Endothelial cell of umbilical vein (primary cell): ENCODE results near the gene SH3RF1. TPM values are rescaled to one million over a fixed set of nuclear protein-coding genes. Genes with fewer than 3 reads are reported as not detected.
"Not testable (repeated sequence)": the region's sequence is repeated elsewhere in the genome, so short reads cannot be mapped to it uniquely, and the experiment has no call there.

Experiments
- BruUV-seq: library from RNA; stranded (reverse); fragments of 400-500 nt; replicated peaks from 2 replicates; lab custom pipeline; 2021; lab: Mats Ljungman, UMichigan
- CTCF ChIA-PET: fragments of 300-600, 350-600 bp; sonication (Branson Sonifier 250); formaldehyde crosslinking; loops from one replicate; lab custom pipeline; 2021; ENCODE audit warnings: antibody characterized with exemption, inconsistent platforms; lab: Charles Lee
- POLR2A ChIA-PET: fragments of 300-600, 350-600 bp; sonication (Branson Sonifier 250); formaldehyde crosslinking; loops from one replicate; lab custom pipeline; 2021; ENCODE audit warnings: antibody characterized with exemption, inconsistent platforms; lab: Charles Lee
- DNase-seq: peaks from one replicate; pipeline ENCODE4 v3.0.0-alpha.2; 2011; ENCODE audit warnings: low read depth, low spot score
- FAIRE-seq: peaks from 2 replicates; lab custom pipeline; 2011; peaks lifted over from hg19 to GRCh38; lab: Jason Lieb, UNC
- H2AFZ ChIP-seq: 2 replicates; pipeline ENCODE4 v1.6.0; 2012; ENCODE audit warnings: low read depth, low read length, control low read depth, inconsistent platforms
- H3K27ac ChIP-seq: 2 replicates; pipeline ENCODE4 v1.5.1; 2011; ENCODE audit warnings: low read depth, mild to moderate bottlenecking, control low read depth, low read length, moderate library complexity; ENCODE audit not compliant: insufficient read depth
- H3K27me3 ChIP-seq, 2 experiments: 2 replicates each; pipeline versions ENCODE4 v1.6.0 to v1.6.1; 2011; ENCODE audit warnings: low read length in 2 of 2, mixed read lengths in 1 of 2; ENCODE audit not compliant: control insufficient read depth in 2 of 2, insufficient read depth in 2 of 2
- H3K36me3 ChIP-seq, 2 experiments: 2 replicates in 1 of 2; 3 replicates in 1 of 2; pipeline ENCODE4 v1.5.1; 2011; ENCODE audit warnings: low read length in 2 of 2, mild to moderate bottlenecking in 1 of 2, moderate library complexity in 1 of 2; ENCODE audit not compliant: control insufficient read depth in 2 of 2, insufficient read depth in 2 of 2; ENCODE audit errors: extremely low read depth in 1 of 2
- H3K4me1 ChIP-seq: 3 replicates; pipeline ENCODE4 v1.5.1; 2011; ENCODE audit warnings: mild to moderate bottlenecking, low read length; ENCODE audit not compliant: control insufficient read depth, insufficient read depth; ENCODE audit errors: extremely low read depth
- H3K4me2 ChIP-seq: 2 replicates; pipeline ENCODE4 v1.6.1; 2011; ENCODE audit warnings: low read length, control low read depth, mixed read lengths; ENCODE audit not compliant: insufficient read depth
- H3K4me3 ChIP-seq, 3 experiments: fragments of 200-600 bp in 1 of 3; sonication (generic), shearing (Covaris generic) in 1 of 3; replicated peaks in 1 of 3; 2 replicates each; pipeline ENCODE4 v1.5.1; 2011 to 2016; ENCODE audit warnings: control low read depth in 3 of 3, low read length in 3 of 3, mild to moderate bottlenecking in 2 of 3, inconsistent platforms in 1 of 3, low read depth in 1 of 3, moderate library complexity in 1 of 3; ENCODE audit not compliant: insufficient read depth in 1 of 3
- H3K79me2 ChIP-seq: 2 replicates; pipeline ENCODE4 v1.6.0; 2012; ENCODE audit warnings: low read length, inconsistent platforms; ENCODE audit not compliant: control insufficient read depth, insufficient read depth
- H3K9ac ChIP-seq: replicated peaks from 2 replicates; pipeline ENCODE3; 2011; ENCODE audit warnings: low read length, control low read depth; ENCODE audit not compliant: insufficient read depth; ENCODE audit errors: extremely low read depth
- H3K9me1 ChIP-seq: replicated peaks from 3 replicates; pipeline ENCODE4 v1.6.0; 2011; ENCODE audit warnings: mild to moderate bottlenecking, low read length; ENCODE audit not compliant: control insufficient read depth, insufficient read depth; ENCODE audit errors: extremely low read depth
- H3K9me3 ChIP-seq: replicated peaks from 2 replicates; pipeline ENCODE4 v1.5.1; 2012; ENCODE audit warnings: low read length, inconsistent platforms; ENCODE audit not compliant: control insufficient read depth, insufficient read depth
- H4K20me1 ChIP-seq: replicated peaks from 2 replicates; pipeline ENCODE3; 2011; ENCODE audit warnings: mild to moderate bottlenecking, low read length; ENCODE audit not compliant: control insufficient read depth, insufficient read depth; ENCODE audit errors: extremely low read depth
- CTCF ChIP-seq, 2 donors: IDR thresholded peaks; 1 replicate in 1 of 2; 2 replicates in 1 of 2; pipeline ENCODE4 v1.5.1; 2011; ENCODE audit warnings: low read length in 2 of 2, mild to moderate bottlenecking in 2 of 2, moderate library complexity in 2 of 2, control low read depth in 1 of 2, inconsistent platforms in 1 of 2, low read depth in 1 of 2; ENCODE audit not compliant: insufficient read depth in 1 of 2; ENCODE audit errors: extremely low read depth in 1 of 2
- EZH2 ChIP-seq: IDR thresholded peaks from 2 replicates; pipeline ENCODE4 v1.6.1; 2012; ENCODE audit warnings: borderline replicate concordance, low read depth, mild to moderate bottlenecking, moderate library complexity, low read length, inconsistent platforms; ENCODE audit not compliant: severe bottlenecking
- FOS ChIP-seq: IDR thresholded peaks from 2 replicates; pipeline ENCODE4 v1.6.1; 2011; ENCODE audit warnings: mild to moderate bottlenecking, low read length, moderate library complexity, borderline replicate concordance; ENCODE audit not compliant: insufficient read depth
- GATA2 ChIP-seq: IDR thresholded peaks from 2 replicates; pipeline ENCODE4 v1.7.0; 2011; ENCODE audit warnings: low read depth, mild to moderate bottlenecking, moderate library complexity, mixed read lengths, low read length; ENCODE audit not compliant: insufficient read length, insufficient read depth
- JUN ChIP-seq: IDR thresholded peaks from 2 replicates; pipeline ENCODE4 v1.6.1; 2011; ENCODE audit warnings: borderline replicate concordance, low read depth; ENCODE audit not compliant: insufficient read length, insufficient read depth
- MAX ChIP-seq: IDR thresholded peaks from 2 replicates; pipeline ENCODE4 v1.6.1; 2011; ENCODE audit not compliant: insufficient read depth, insufficient read length
- MYC ChIP-seq: IDR thresholded peaks from one replicate; pipeline ENCODE4 v1.6.1; 2011; ENCODE audit warnings: mild to moderate bottlenecking, low read depth, low read length
- POLR2A ChIP-seq: IDR thresholded peaks from 2 replicates; pipeline ENCODE4 v1.6.1; 2012; ENCODE audit warnings: low read depth, mild to moderate bottlenecking, control low read depth, low read length
- POLR2AphosphoS5 ChIP-seq: IDR thresholded peaks from 2 replicates; pipeline ENCODE4 v1.6.1; 2012; ENCODE audit warnings: low read depth, mild to moderate bottlenecking, control low read depth, low read length, moderate library complexity; ENCODE audit not compliant: insufficient read depth
- dilution Hi-C: fragments of 300-500 bp; cut with MboI; formaldehyde crosslinking; loops from one replicate; pipeline ENCODE4 v1.15.0; 2019; ENCODE audit warnings: low sequenced_read_pairs; ENCODE audit not compliant: extremely low pct_ligation_motif_present
- intact Hi-C: fragments of 100-400 bp; cut with micrococcal nuclease; formaldehyde crosslinking; loops from one replicate; pipeline ENCODE4 v1.10.0; 2022
- polyA plus RNA-seq, 4 experiments: library from polyadenylated mRNA; depleted of rRNA in 3 of 4; stranded (reverse) in 3 of 4; unstranded in 1 of 4; fragments of >200 nt; gene quantifications; 2 replicates each; pipeline versions ENCODE4 v1.2.1 to v1.2.3, GENCODE V29; 2011 to 2012; ENCODE audit warnings: missing spikeins in 1 of 4
- total RNA-seq: library from RNA; stranded (reverse); gene quantifications from 2 replicates; pipeline ENCODE4 v1.2.3, GENCODE V29; 2021

The SH3RF1 gene
- total and polyA plus RNA-seq, 2 donors (not counting 3 experiments of a cell fraction or from before 2014, with no cell fraction given) = 16.2 to 24.9 TPM

GRCh38 chr4:169278624-169279023, 7.9 kb upstream of the SH3RF1 start:
- Histone ChIP-seq H3K9ac (no peak overlapping the region), H3K36me3 (no peaks in the 10 kb centered on the region), H3K4me2 (no peak overlapping the region), H3K79me2 (no peaks in the 10 kb centered on the region), H3K27ac (no peak overlapping the region), H4K20me1 (no peaks in the 10 kb centered on the region), H3K9me3 (no peaks in the 10 kb centered on the region), H3K27me3 (no peaks in the 10 kb centered on the region), H3K4me3 (no peak overlapping the region), H3K9me1 (no peaks in the 10 kb centered on the region), H2AFZ (no peak overlapping the region), H3K4me1 (no peaks in the 10 kb centered on the region)
- no peak for FAIRE-seq
- no TSS peak for BruUV-seq
- POLR2A ChIA-PET = no interaction called here
- dilution Hi-C loops (no loop called here), intact Hi-C loops (no loop called here)
- DNase-seq = no peak
- TF ChIP-seq POLR2AphosphoS5 (no peak), MAX (no peak), MYC (no peak), GATA2 (no peak), FOS (no peak), POLR2A (no peak), CTCF (IDR thresholded peaks at IDR 0.05; ENCODE audit: extremely low read depth in 1 of 2, insufficient read depth in 1 of 2, low read depth in 1 of 2, low read length in 2 of 2) (no peak), JUN (no peak), EZH2 (no peak)
- CTCF ChIA-PET = interaction anchor here (1.9 kb wide), 1 partner anchor 163 kb away, joined by 4 read pairs; no protein-coding TSS in a partner anchor

GRCh38 chr4:169277838-169278237, 7.1 kb upstream of the SH3RF1 start:
- H4K20me1 ChIP-seq, intact Hi-C loops, DNase-seq, H3K9ac ChIP-seq, H3K27ac ChIP-seq, dilution Hi-C loops, H3K9me1 ChIP-seq, H3K4me2 ChIP-seq, H3K9me3 ChIP-seq, H3K4me3 ChIP-seq, FAIRE-seq, H3K27me3 ChIP-seq, H2AFZ ChIP-seq, H3K4me1 ChIP-seq, BruUV-seq, H3K79me2 ChIP-seq, POLR2A ChIA-PET, H3K36me3 ChIP-seq: not testable (repeated sequence)
- CTCF ChIA-PET = interaction anchor here (1.9 kb wide), 1 partner anchor 162 kb away, joined by 4 read pairs; no protein-coding TSS in a partner anchor
